HG03135 (cell line): ENCODE data around the gene GBP6.
A peak's percentile ranks its signal among the peaks of the same experiment; 100 is the strongest.
"Not testable (repeated sequence)": the region's sequence is repeated elsewhere in the genome, so short reads cannot be mapped to it uniquely, and the experiment has no call there.

Experiments
- ATAC-seq: cut with Tn5 transposase; IDR thresholded peaks from one replicate; pipeline ENCODE4 v1.9.1; 2021; ENCODE audit warnings: mild to moderate bottlenecking, moderate library complexity; ENCODE audit not compliant: unreplicated experiment

The GBP6 gene, protein sequence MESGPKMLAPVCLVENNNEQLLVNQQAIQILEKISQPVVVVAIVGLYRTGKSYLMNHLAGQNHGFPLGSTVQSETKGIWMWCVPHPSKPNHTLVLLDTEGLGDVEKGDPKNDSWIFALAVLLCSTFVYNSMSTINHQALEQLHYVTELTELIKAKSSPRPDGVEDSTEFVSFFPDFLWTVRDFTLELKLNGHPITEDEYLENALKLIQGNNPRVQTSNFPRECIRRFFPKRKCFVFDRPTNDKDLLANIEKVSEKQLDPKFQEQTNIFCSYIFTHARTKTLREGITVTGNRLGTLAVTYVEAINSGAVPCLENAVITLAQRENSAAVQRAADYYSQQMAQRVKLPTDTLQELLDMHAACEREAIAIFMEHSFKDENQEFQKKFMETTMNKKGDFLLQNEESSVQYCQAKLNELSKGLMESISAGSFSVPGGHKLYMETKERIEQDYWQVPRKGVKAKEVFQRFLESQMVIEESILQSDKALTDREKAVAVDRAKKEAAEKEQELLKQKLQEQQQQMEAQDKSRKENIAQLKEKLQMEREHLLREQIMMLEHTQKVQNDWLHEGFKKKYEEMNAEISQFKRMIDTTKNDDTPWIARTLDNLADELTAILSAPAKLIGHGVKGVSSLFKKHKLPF

DNA sequence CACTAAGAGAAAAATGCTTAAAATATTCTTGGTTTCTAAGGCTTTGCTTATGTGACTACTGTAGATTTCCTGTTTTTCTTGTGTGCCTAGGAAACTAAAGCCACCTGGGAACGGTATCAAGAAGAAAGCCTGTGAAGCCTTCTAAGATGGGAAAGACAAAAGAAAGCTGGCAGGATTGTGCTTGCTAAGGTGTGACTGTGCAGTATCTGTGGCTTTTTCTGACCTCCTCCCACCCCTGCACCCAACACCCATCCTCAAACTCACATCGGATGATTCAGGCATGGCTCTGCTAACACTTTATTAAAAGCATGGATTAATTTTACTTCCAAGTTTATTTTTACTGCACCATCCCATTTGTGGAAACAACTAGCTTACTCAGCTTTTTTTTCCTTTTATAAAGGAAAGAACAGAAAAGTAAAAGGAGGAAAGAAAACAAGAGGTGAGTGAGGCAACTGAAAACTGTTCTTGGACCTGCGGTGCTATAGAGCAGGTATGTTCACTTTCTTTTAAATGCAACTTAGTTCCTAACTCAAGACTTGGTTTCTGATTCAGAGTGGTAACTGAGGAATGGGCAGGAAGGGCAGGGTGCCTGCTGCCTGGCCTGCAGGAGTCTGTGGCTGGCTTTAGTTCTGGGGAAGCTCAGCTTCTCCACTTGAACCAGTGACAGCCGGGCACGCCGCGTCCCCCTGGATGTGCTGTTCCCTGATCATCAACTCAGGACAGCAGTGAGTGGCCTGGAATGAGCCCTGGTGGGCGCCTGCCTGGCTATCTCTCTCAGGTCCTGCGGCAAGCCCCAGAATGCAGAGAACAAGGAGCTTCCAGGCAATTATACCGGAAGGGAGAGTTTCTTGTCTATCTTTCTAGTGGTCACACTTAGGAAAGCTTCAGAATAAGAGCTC, at the start of gene GBP6:
GBP6 (plus strand) TSS at position 422 of the 899 bp plus-strand sequence. CDS start 4,493 bp downstream, outside the sequence.
- peak; percentile 38 for ATAC-seq

DNA sequence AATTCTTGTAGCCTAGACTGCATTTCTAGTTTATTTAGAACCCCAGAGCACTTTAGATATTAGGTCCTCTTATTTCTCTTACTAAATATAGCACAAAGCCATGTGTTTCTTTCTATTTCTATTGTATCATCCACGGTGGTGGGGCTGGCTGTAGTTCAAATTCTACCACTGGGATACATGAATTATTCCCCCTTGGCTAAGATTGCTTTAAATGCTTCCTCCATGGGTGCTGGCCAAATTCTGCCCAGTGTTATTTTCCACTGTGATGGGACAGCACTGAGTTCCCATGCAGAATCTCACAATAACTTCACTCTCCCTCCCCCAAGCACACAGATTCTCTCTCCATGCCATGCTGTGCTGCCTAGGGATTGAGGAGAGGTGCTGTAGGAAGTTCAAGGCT, 41.5 kb upstream of the GBP6 start:
- ATAC-seq: no peak

DNA sequence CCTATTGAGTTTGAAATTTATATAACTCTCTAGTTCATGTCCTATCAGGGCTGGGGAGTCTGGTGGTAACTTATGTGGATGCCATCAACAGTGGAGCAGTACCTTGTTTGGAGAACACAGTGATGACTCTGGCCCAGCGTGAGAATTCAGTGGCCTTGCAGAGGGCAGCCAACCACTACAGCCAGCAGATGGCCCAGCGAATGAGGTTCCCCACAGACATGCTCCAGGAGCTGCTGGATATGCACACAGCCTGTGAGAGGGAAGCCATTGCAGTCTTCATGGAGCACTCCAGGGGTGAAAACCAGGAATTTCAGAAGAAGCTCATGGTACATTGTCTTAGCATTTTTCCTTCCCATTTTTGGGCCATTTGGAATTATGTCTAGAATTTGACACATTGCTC, 32.0 kb upstream of the GBP6 start:
- no peak for ATAC-seq

DNA sequence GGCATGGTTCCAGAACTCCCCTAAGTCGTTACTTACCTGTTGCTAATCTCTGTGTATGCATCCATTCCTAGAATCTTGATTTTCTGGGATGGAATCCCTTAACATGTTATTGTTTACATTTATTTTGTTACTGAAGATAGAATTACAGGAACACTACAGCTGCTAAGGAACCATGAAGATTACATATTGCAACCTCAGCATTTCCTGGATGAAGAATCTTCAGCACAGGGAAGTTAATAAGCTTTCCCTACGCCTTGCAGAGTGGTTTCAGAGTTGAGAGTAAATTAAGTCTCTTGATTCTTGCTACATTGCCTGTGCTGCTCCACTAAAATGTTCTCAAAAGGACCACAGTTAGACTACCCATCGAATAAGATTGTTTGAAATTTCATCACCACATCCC, 31.4 kb upstream of the GBP6 start:
- no peak for ATAC-seq

DNA sequence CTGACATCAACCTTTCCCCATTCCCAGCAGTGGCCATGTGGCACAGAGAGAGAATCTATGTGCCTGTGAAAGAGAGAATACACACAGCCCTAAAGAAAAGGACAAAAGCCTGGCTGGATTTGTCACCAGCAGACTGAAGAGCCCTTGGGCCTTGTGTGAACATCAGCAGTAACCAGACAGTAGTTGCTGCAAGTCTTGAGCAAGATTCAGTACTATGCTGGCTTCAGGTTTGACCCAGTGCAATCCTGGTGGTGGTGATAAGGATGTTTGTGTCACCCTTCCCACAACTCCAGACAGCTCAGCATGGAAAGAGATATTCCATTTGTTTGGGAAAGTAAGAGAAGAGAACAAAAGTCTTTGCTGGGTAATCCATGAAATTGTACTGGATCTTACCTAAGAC, 28.4 kb upstream of the GBP6 start:
- ATAC-seq: no peak

DNA sequence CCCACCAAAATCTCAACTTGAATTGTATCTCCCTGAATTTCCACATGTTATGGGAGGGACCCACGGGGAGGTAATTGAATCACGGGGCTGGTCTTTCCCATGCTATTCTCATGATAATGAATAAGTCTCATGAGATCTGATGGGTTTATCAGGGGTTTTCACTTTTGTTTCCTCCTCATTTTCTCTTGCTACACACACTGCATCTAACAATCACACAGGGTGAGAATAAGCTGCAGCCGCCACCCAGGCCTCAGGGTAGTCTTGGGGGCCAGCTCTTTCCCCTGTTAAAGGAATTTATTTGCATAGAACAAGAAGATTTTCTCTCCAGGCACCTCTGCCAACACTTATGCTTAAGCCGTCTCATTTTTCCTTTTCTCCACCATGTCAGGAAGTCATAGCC, 26.0 kb upstream of the GBP6 start:
- no peak for ATAC-seq

DNA sequence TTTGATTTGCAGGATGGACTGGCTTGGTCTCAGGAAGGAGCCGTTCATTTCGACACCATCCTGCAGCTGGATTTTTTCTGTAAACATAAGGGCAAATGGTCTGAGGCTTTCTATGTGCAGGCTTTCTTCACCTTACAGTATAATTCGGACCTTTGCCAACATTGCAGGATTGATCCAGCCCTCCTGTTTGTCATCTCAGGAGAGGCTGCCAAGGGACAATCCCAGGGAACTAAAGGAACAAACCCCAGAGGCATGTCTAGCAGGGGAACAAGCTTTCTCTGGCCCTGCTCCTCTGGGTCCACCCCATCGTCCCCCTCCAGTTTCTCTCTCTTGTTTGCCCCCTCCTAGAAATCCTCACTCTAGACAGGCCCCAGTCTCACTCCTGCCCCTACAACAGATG, 24.8 kb upstream of the GBP6 start:
- ATAC-seq: no peak

DNA sequence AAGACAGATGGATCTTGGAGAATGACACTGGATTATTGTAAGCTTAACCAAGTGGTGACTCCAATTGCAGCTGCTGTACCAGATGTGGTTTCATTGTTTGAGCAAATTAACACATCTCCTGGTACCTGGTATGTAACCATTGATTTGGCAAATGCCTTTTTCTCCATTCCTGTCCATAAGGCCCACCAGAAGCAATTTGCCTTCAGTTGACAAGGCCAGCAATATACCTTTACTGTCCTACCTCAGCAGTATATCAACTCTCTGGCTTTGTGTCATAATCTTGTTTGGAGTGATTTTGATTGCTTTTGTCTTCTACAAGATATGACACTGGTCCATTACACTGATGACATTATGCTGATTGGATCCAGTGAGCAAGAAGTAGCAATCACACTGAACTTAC, 18.4 kb upstream of the GBP6 start:
- not testable (repeated sequence) for ATAC-seq

DNA sequence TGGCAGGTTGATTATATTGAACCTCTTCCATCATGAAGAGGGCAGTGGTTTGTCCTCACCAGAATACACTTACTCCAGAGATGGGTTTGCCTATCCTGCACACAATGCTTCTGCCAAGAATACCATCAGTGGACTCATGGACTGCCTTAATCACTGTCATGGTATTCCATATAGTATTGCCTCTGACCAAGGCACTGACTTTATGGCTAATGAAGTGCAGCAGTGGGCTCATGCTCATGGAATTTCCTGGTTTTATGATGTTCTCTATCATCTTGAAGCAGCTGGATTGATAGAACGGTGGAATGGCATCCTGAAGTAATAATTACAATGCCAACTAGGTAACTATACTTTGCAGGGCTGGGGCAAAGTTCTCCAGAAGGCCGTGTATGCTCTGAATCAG, 16.6 kb upstream of the GBP6 start:
- ATAC-seq: no peak

DNA sequence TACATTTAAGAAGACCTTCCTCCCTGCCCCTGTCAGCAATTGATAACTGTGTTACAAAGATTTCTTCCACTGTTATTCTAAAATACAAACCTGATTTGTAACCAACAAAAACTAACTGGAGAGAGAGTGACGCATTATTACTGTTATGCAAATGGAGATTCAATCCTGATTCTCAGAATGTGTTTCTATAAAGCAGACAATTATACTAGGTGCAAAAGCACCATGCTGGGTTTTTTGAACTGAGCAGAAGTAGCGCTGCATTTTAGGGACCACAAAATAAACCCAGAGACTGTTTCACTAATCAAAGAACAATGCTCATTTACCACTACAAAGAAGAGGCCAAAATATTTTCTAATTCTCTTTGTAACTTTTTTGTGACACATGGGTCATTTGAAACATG, 13.6 kb upstream of the GBP6 start:
- ATAC-seq: no peak

DNA sequence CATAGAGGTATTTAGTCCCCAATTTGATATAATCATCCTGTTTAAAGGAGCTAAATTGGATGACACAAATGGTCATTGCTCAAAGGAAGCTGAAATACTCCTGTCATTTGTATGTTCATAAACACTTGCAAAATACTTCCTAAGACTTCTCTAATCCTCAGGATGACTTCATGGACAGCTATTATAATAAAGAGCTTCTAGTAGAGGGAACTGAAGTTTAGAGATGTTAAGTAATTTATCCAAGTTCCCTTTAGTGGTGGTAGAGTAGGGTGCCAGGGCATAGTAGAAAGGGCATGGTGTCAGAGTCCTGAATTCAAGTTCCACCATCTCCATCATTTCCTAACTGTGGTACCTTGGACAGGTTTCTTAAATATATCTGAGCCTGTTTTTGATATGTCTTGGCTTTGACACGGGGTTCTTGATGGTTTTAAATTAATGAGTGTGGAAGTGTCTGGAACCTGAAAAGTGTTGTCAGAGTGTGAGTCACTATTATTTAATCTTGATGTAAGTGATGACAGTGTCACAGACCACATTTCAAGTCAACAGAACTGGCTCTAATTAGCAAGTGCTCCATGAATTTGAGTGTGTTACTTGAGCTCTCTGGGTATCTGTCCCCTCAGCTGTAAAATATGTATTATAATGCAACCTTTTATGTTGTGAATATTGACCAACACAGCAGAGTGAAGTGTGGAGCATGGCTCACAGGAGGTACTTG, 12.1 kb upstream of the GBP6 start:
- ATAC-seq: no peak

DNA sequence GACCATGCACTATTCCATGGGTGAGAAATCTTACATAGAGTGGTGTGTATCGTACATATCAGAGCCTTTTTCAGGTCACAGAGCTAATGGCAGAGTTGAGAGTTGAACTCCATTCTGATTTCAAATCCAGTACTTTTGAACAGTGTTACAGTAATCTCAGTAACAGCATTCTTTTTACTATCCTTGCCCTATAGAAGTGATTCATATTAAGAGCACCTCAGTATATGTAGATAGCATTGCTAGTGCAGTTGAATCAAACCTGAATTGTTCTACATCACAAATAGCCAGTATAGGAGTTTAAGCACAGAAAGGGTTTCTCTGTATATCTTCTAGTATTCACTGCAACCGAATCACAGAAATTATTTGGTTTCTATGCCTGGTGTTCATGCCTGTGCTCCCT, 11.4 kb upstream of the GBP6 start:
- ATAC-seq: no peak

DNA sequence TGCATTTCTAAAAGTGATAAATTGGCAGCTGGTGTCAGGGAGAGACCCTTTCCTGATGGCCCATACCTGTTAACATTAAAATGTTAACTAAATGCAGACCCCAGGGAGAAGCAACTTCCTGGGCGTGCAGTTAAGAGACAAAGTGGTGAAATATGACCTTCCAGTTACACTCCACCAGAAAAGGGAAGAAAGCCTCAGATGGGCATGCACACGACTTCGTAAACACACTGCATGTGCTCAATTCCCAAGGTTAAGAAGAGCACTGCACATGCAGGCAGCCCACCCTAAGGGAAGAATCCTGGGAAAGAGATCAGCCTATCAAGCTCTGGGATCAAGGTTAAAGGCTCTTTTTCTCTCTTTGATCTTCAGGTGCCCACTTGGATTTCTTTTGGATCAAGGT, 9.7 kb upstream of the GBP6 start:
- no peak for ATAC-seq

DNA sequence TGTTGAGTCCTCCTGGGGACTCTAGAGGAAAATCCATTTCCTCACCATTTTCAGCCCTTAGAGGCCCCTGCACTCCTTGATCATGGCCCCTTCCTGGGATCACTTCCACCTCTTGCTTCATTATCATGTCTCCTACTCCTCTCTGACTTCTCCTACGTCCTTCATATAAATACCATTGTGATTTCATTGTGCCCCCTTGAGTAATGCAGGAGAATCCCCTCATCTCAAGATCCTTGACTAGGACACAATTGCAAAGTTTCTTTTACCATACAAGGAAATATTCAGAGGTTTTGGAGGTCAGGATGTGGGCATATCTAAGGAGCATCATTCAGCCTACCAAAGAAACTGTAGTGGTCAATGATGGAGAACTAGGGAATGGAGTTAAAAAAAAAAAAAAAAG, 8.8 kb upstream of the GBP6 start:
- ATAC-seq: no peak

DNA sequence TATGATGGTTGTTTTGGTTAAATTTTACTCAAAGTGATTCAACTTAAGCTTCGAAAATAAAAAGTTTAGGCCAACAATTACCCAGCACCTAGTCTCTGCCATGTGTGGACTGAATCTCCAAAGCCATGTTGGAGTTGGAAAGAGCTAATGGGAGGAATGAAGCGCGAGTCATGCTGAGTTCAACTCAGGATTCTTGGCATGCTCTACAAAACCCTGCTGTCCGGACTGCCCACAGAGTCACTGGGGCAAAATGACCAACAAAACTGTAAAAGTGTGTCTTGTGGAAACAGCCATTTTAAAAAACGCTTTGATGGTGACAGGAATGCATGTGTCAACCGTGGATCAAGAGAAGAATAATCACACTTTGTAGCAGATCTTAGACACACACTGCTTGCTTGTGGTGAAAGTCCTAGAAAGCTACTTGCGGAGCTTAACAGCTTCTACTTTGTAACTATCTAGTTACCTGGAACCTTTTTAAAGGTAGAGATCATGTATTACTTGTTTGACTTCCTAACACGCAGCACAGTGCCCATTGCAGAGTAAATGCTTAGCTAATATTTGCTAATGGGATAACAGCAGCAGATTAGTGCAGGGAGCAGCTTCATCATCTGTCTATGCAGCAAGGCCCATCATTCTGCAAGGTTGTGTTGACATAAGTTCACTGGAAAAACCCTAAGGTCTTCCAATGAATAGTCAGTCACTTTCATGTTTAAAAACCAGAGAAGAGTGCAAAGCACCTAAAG, 7.0 kb upstream of the GBP6 start:
- no peak for ATAC-seq

DNA sequence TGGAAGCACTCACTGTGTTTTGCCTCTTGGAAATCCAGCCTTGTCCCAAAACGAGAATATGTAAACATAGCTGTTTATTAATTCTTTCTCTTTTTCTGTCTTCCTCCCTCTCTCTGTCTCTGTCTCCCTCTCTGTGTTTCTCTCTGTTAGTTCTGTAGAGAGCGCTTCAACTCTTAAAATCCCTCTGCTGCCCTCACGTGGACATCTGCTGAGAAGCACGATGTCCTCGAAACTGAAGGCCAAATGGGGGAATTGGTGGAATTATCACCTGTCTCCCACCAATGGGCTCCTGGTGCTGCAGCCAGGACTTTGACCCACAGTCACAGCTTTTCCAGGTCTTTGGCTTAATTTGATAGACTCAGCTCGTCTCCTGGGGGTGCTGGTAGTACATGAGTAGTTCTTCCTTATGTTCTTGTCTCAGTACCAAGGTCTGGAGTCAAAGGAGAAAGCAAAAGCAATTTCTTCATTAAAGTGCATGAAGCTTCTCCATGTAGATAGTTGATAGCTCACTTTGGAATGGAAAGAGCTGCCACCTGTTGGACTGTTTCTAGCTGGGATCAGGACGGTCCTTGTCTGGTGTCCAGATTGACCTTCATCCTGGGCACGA, 5.5 kb upstream of the GBP6 start:
- peak; percentile 56 for ATAC-seq

DNA sequence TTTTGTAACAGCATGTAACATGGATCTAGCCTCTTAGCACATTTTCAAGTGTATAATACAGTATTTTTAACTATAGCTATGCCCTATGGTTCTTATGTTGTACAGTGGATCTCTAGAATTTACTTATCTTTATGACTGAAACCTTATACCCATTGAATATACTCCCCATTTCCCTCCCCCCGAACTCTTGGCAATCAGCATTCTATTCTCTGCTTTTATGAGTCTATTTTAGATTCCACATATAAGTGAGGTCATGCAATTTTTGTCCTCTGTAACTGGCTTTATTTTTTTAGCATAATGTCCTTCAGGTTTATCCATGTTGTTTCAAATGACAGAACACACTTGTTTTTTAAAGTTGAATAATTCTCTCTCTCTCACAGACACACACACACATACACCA, 3.1 kb upstream of the GBP6 start:
- ATAC-seq: no peak

DNA sequence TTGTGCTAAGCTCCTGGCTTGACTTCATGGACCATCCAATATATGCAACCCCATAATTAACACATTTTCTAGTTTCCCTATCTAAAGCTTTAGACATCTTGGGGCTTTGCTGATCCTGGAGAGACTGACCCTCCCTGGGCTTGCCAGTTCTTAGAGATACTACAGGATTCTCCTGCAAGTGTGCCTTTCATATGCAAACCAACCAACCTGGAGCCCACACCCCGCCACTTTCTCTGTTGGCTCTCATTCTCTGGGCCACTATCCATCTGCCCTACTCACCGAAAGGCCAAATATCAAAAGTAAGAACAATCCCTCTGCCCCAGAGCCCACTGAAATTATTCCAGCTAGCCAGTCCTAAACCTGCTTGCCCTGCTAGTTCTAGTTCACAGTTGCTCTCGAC, 2.2 kb upstream of the GBP6 start:
- ATAC-seq: no peak

DNA sequence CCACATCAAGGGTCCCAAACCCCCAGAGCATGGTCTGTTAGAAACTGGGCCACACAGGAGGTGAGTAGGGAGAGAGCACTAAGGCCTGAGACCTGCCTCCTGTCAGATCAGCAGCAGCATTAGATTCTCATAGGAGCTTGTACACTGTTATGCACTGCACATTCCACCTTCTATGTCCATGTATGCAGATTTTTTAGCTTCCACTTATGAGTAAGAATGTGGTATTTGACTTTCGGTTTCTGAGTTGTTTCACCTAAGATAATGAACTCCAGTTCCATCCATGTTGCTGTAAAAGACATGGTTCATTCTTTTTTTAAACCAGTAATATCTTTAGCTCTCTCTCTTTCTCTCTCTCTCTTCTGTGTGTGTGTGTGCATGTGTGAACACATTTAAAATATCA, 663 bp upstream of the GBP6 start:
- peak; percentile 89 for ATAC-seq
